H9 (cell line): Measurements from ENCODE around the gene CACNB4. TPM values are rescaled to one million over a fixed set of nuclear protein-coding genes. Genes with fewer than 3 reads are reported as not detected.

Experiments used
- DNase-seq: peaks from one replicate; pipeline ENCODE4 v3.0.0-alpha.2; 2017
- H2AFZ ChIP-seq: one replicate; pipeline ENCODE4 v1.6.1; 2013; ENCODE audit warnings: mild to moderate bottlenecking, low read length, control low read depth, moderate library complexity
- H2AK5ac ChIP-seq: 2 replicates; pipeline ENCODE4 v1.6.1; 2013; ENCODE audit warnings: low read length, control low read depth, mixed read lengths; ENCODE audit not compliant: insufficient read length
- H2BK120ac ChIP-seq: one replicate; pipeline ENCODE4 v1.6.1; 2013; ENCODE audit warnings: low read depth, mild to moderate bottlenecking, low read length, control low read depth, inconsistent platforms; ENCODE audit not compliant: poor library complexity, severe bottlenecking
- H2BK12ac ChIP-seq: 2 replicates; pipeline ENCODE4 v1.6.1; 2013; ENCODE audit warnings: low read length, control low read depth, mixed read lengths, low read depth; ENCODE audit not compliant: insufficient read length
- H2BK15ac ChIP-seq: 2 replicates; pipeline ENCODE4 v1.6.1; 2013; ENCODE audit warnings: low read depth, low read length, control low read depth
- H2BK20ac ChIP-seq: one replicate; pipeline ENCODE4 v1.6.1; 2013; ENCODE audit warnings: low read depth, mild to moderate bottlenecking, low read length, control low read depth, inconsistent platforms; ENCODE audit not compliant: poor library complexity, severe bottlenecking
- H2BK5ac ChIP-seq: 2 replicates; pipeline ENCODE4 v1.6.1; 2013; ENCODE audit warnings: low read length, control low read depth, mixed read lengths; ENCODE audit not compliant: insufficient read length
- H3K14ac ChIP-seq: 2 replicates; pipeline ENCODE4 v1.6.1; 2013; ENCODE audit warnings: low read length, control low read depth; ENCODE audit not compliant: insufficient read depth
- H3K18ac ChIP-seq: 2 replicates; pipeline ENCODE4 v1.6.1; 2013; ENCODE audit warnings: low read depth, mild to moderate bottlenecking, mixed read lengths, low read length, control low read depth; ENCODE audit not compliant: insufficient read length
- H3K23ac ChIP-seq: 2 replicates; pipeline ENCODE4 v1.6.1; 2013; ENCODE audit warnings: low read length, control low read depth, mixed read lengths, low read depth; ENCODE audit not compliant: insufficient read length
- H3K23me2 ChIP-seq: 2 replicates; pipeline ENCODE4 v1.6.1; 2013; ENCODE audit warnings: low read depth, mild to moderate bottlenecking, mixed read lengths, low read length, control low read depth; ENCODE audit not compliant: insufficient read length, poor library complexity, severe bottlenecking
- H3K27ac ChIP-seq: 2 replicates; pipeline ENCODE4 v1.5.1; 2013; ENCODE audit warnings: low read length, control low read depth, mixed read lengths, low read depth; ENCODE audit not compliant: insufficient read length
- H3K27me3 ChIP-seq: 2 replicates; pipeline ENCODE4 v1.6.1; 2013; ENCODE audit warnings: low read length, control low read depth, inconsistent platforms; ENCODE audit not compliant: insufficient read depth
- H3K4ac ChIP-seq: 2 replicates; pipeline ENCODE4 v1.6.1; 2013; ENCODE audit warnings: low read depth, mild to moderate bottlenecking, control low read depth, inconsistent platforms, low read length, moderate library complexity
- H3K4me1 ChIP-seq: 2 replicates; pipeline ENCODE4 v1.6.1; 2013; ENCODE audit warnings: low read length, control low read depth, inconsistent platforms; ENCODE audit not compliant: insufficient read depth
- H3K4me2 ChIP-seq: 2 replicates; pipeline ENCODE4 v1.6.1; 2013; ENCODE audit warnings: low read length, control low read depth, mixed read lengths; ENCODE audit not compliant: insufficient read length, insufficient read depth
- H3K56ac ChIP-seq: 2 replicates; pipeline ENCODE4 v1.6.1; 2013; ENCODE audit warnings: low read depth, mild to moderate bottlenecking, mixed read lengths, low read length, control low read depth; ENCODE audit not compliant: insufficient read length
- H3K79me1 ChIP-seq: 2 replicates; pipeline ENCODE4 v1.6.1; 2013; ENCODE audit warnings: low read depth, mild to moderate bottlenecking, moderate library complexity, low read length, control low read depth, inconsistent platforms; ENCODE audit not compliant: insufficient read depth, poor library complexity, severe bottlenecking
- H3K79me2 ChIP-seq: 2 replicates; pipeline ENCODE4 v1.6.1; 2013; ENCODE audit warnings: low read length, control low read depth, inconsistent platforms; ENCODE audit not compliant: insufficient read depth
- H3K9ac ChIP-seq: 2 replicates; pipeline ENCODE4 v1.6.1; 2013; ENCODE audit warnings: low read length, control low read depth, mixed read lengths; ENCODE audit not compliant: insufficient read length; ENCODE audit errors: extremely low read depth
- H3K9me3 ChIP-seq: one replicate; pipeline ENCODE4 v1.6.1; 2013; ENCODE audit warnings: low read depth, low read length, inconsistent platforms; ENCODE audit not compliant: control insufficient read depth
- H3T11ph ChIP-seq: one replicate; pipeline ENCODE4 v1.6.1; 2013; ENCODE audit warnings: mild to moderate bottlenecking, low read length, control low read depth, inconsistent platforms
- H4K20me1 ChIP-seq: one replicate; pipeline ENCODE4 v1.6.1; 2013; ENCODE audit not compliant: control insufficient read depth, insufficient read length, insufficient read depth
- H4K5ac ChIP-seq: 2 replicates; pipeline ENCODE4 v1.6.1; 2013; ENCODE audit warnings: low read depth, mild to moderate bottlenecking, mixed read lengths, low read length, control low read depth; ENCODE audit not compliant: insufficient read length
- H4K8ac ChIP-seq: replicated peaks from 2 replicates; pipeline ENCODE4 v1.6.1; 2013; ENCODE audit warnings: low read length, control low read depth, mixed read lengths, low read depth; ENCODE audit not compliant: insufficient read length
- H4K91ac ChIP-seq: 2 replicates; pipeline ENCODE4 v1.6.1; 2013; ENCODE audit warnings: low read depth, mild to moderate bottlenecking, moderate library complexity, mixed read lengths, low read length, control low read depth; ENCODE audit not compliant: insufficient read length
- H3K27ac Mint-ChIP-seq, 3 experiments: 2 replicates in 2 of 3; 3 replicates in 1 of 3; pipeline ENCODE4 v1.8.0; 2020 to 2021; ENCODE audit warnings: mixed read lengths in 3 of 3, mild to moderate bottlenecking in 1 of 3, moderate library complexity in 1 of 3
- H3K27me3 Mint-ChIP-seq: 2 replicates; pipeline ENCODE4 v1.8.0; 2021; ENCODE audit warnings: low read depth, mild to moderate bottlenecking, moderate library complexity, mixed read lengths
- H3K36me3 Mint-ChIP-seq, 3 experiments: 2 replicates in 2 of 3; 3 replicates in 1 of 3; pipeline ENCODE4 v1.8.0; 2020 to 2021; ENCODE audit warnings: low read depth in 3 of 3, mixed read lengths in 3 of 3; ENCODE audit not compliant: insufficient read depth in 1 of 3
- H3K4me1 Mint-ChIP-seq, 2 experiments: 2 replicates each; pipeline ENCODE4 v1.8.0; 2020; ENCODE audit warnings: mixed read lengths in 2 of 2
- H3K4me3 Mint-ChIP-seq, 2 experiments: 2 replicates in 1 of 2; 3 replicates in 1 of 2; pipeline ENCODE4 v1.8.0; 2020 to 2021; ENCODE audit warnings: mild to moderate bottlenecking in 2 of 2, mixed read lengths in 2 of 2, moderate library complexity in 1 of 2
- H3K9me3 Mint-ChIP-seq, 2 experiments: 2 replicates in 1 of 2; 3 replicates in 1 of 2; pipeline ENCODE4 v1.8.0; 2020; ENCODE audit warnings: mild to moderate bottlenecking in 2 of 2, mixed read lengths in 2 of 2, moderate library complexity in 1 of 2
- CTCF ChIP-seq: fragments of 200-600 bp; sonication (generic); conservative IDR thresholded peaks from 3 replicates; pipeline ENCODE4 v1.8.0; 2021; ENCODE audit warnings: antibody characterized with exemption, mild to moderate bottlenecking
- WGBS: extraction: QIAGEN DNeasy Blood & Tissue Kit; methylation state at CpG from one replicate; pipeline ENCODE4 v1.1.7; 2013; ENCODE audit warnings: missing lambda C conversion rate, low lambda C conversion rate, mixed read lengths; ENCODE audit not compliant: insufficient read length; ENCODE audit errors: extremely low coverage; 5-methylcytosine and 5-hydroxymethylcytosine counted together
- total RNA-seq: library from RNA; stranded (reverse); gene quantifications from 2 replicates; pipeline ENCODE4 v1.2.1, GENCODE V29; 2021

Gene CACNB4
- total RNA-seq, 1 experiment from 2014 or later = 1.4 TPM

DNA sequence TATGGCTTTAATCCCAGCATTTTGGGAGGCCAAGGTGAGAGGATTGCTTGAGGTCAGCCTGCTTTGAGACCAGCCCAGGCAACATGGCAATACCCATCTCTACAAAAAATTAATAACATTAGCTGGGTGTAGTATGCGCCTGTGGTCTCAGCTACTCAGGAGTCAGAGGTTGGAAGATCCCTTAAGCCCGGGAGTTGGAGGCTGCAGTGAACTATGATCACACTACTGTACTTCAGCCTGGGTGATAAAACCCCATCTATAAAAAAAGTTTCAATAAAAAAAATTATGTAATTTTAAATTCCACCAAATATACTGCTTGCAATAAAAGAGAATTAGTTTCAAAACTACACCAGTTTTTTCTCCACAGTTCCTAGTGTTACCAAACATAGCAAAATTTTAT, 23.3 kb upstream of the CACNB4 start:
- Histone ChIP-seq H4K5ac (no peak overlapping the region), H3K4me1 (no peaks in the 10 kb centered on the region), H3K9me3 (no peaks in the 10 kb centered on the region), H4K8ac (no peak overlapping the region), H3K23me2 (no peaks in the 10 kb centered on the region), H4K91ac (no peak overlapping the region), H4K20me1 (no peaks in the 10 kb centered on the region), H2BK5ac (no peak overlapping the region), H3K4me2 (no peak overlapping the region), H2AFZ (no peak overlapping the region), H2BK20ac (no peak overlapping the region), H3K18ac (no peak overlapping the region), H3K14ac (no peak overlapping the region), H3K4ac (no peak overlapping the region), H3K79me1 (no peaks in the 10 kb centered on the region), H3K27me3 (no peaks in the 10 kb centered on the region), H2BK120ac (no peak overlapping the region), H2AK5ac (no peak overlapping the region), H3K27ac (no peak overlapping the region), H3K79me2 (no peaks in the 10 kb centered on the region), H3K56ac (no peak overlapping the region), H2BK12ac (no peak overlapping the region), H3K23ac (no peak overlapping the region), H3T11ph (no peak overlapping the region), H2BK15ac (no peak overlapping the region), H3K9ac (no peak overlapping the region)
- no peaks in the 10 kb centered on the region for H3K9me3 Mint-ChIP-seq
- H3K36me3 Mint-ChIP-seq = peaks cover 0 to 8% (median 0%) of the 10 kb centered on the region in 3 experiments; a peak in 1 of 7 replicates
- no peak overlapping the region for H3K4me3 Mint-ChIP-seq
- H3K27ac Mint-ChIP-seq = no peak overlapping the region
- TF ChIP-seq CTCF = no peak
- DNase-seq = no peak
- peaks cover 7 to 10% of the 10 kb centered on the region in 2 experiments for H3K4me1 Mint-ChIP-seq
- WGBS = no CpG with 5 or more reads among the region's 2 CpGs
- H3K27me3 Mint-ChIP-seq = no peaks in the 10 kb centered on the region
